HepG2 (cell line): ENCODE data around the gene PFDN2. TPM values are rescaled to one million over a fixed set of nuclear protein-coding genes. Genes with fewer than 3 reads are reported as not detected.

Source experiments
- BCL3 ChIP-seq: sonication (generic); formaldehyde crosslinking; IDR thresholded peaks from 2 replicates; pipeline ENCODE4 v1.5.1; 2020; ENCODE audit warnings: mild to moderate bottlenecking, missing genetic modification reagents, moderate library complexity
- BHLHE40 ChIP-seq: IDR thresholded peaks from 2 replicates; pipeline ENCODE4 v1.6.1; 2011; ENCODE audit warnings: low read length, improper control_type of control experiment
- BORCS8-MEF2B ChIP-seq: sonication (generic); formaldehyde crosslinking; IDR thresholded peaks from 2 replicates; pipeline ENCODE4 v1.8.0; 2022; ENCODE audit warnings: mild to moderate bottlenecking, missing genetic modification reagents
- DMAP1 ChIP-seq: IDR thresholded peaks from 2 replicates; pipeline ENCODE4 v1.6.1; 2016
- HOXD1 ChIP-seq: sonication (generic); formaldehyde crosslinking; IDR thresholded peaks from 2 replicates; pipeline ENCODE4 v1.5.0; 2020; ENCODE audit warnings: missing genetic modification reagents
- ISX ChIP-seq: sonication (generic); formaldehyde crosslinking; conservative IDR thresholded peaks from 2 replicates; pipeline ENCODE4 v1.5.0; 2020; ENCODE audit warnings: missing genetic modification reagents
- KLF15 ChIP-seq: sonication (generic); formaldehyde crosslinking; IDR thresholded peaks from 2 replicates; pipeline ENCODE4 v1.8.1; 2023; ENCODE audit warnings: borderline replicate concordance, mild to moderate bottlenecking, inconsistent platforms, missing genetic modification reagents, mixed read lengths
- MTERF4 ChIP-seq: sonication (generic); formaldehyde crosslinking; IDR thresholded peaks from 2 replicates; pipeline ENCODE4 v1.8.0; 2023; ENCODE audit warnings: mild to moderate bottlenecking, missing genetic modification reagents
- NR2F6 ChIP-seq, 2 experiments: IDR thresholded peaks; 2 replicates each; pipeline ENCODE4 v1.6.1; 2016; ENCODE audit warnings: antibody characterized with exemption in 1 of 2, mild to moderate bottlenecking in 1 of 2
- PHF8 ChIP-seq: sonication (generic); formaldehyde crosslinking; IDR thresholded peaks from 2 replicates; pipeline ENCODE4 v1.5.0; 2020; ENCODE audit warnings: missing genetic modification reagents
- SIN3B ChIP-seq: fragments of 150-350 bp; IDR thresholded peaks from 2 replicates; pipeline ENCODE4 v1.6.1; 2014; ENCODE audit warnings: low read length
- TFDP2 ChIP-seq: sonication (generic); formaldehyde crosslinking; IDR thresholded peaks from 2 replicates; pipeline ENCODE4 v1.4.0; 2020; ENCODE audit warnings: missing genetic modification reagents
- TGIF2 ChIP-seq: IDR thresholded peaks from 2 replicates; pipeline ENCODE4 v1.6.1; 2016; ENCODE audit warnings: control low read depth, missing compliant biosample characterization
- ZHX1 ChIP-seq: sonication (generic); formaldehyde crosslinking; IDR thresholded peaks from 2 replicates; pipeline ENCODE4 v1.8.1; 2022; ENCODE audit warnings: low read depth, mild to moderate bottlenecking, missing genetic modification reagents
- ZNF224 ChIP-seq: sonication (generic); formaldehyde crosslinking; IDR thresholded peaks from 2 replicates; pipeline ENCODE4 v1.5.0; 2020; ENCODE audit warnings: mild to moderate bottlenecking, missing genetic modification reagents
- ZNF292 ChIP-seq: sonication (generic); formaldehyde crosslinking; IDR thresholded peaks from 2 replicates; pipeline ENCODE4 v1.8.1; 2022; ENCODE audit warnings: mild to moderate bottlenecking, low read depth, missing genetic modification reagents, borderline replicate concordance
- ZNF382 ChIP-seq: sonication (generic); formaldehyde crosslinking; IDR thresholded peaks from 2 replicates; pipeline ENCODE4 v1.5.0; 2020; ENCODE audit warnings: missing genetic modification reagents, mild to moderate bottlenecking, borderline replicate concordance
- ZNF574 ChIP-seq: sonication (generic); formaldehyde crosslinking; IDR thresholded peaks from 2 replicates; pipeline ENCODE4 v1.4.0; 2020; ENCODE audit warnings: missing genetic modification reagents
- ZNF614 ChIP-seq: IDR thresholded peaks from 2 replicates; pipeline ENCODE4 v1.6.1; 2018; ENCODE audit warnings: missing biosample characterization, missing genetic modification reagents, inconsistent platforms, borderline replicate concordance
- ZNF747 ChIP-seq: sonication (generic); formaldehyde crosslinking; IDR thresholded peaks from 2 replicates; pipeline ENCODE4 v1.8.1; 2023; ENCODE audit warnings: missing genetic modification reagents, mild to moderate bottlenecking, borderline replicate concordance
- ZNF788 ChIP-seq: sonication (generic); formaldehyde crosslinking; IDR thresholded peaks from 2 replicates; pipeline ENCODE4 v1.5.0; 2020; ENCODE audit warnings: mild to moderate bottlenecking, missing genetic modification reagents, borderline replicate concordance
- polyA plus RNA-seq, 8 experiments: library from polyadenylated mRNA; depleted of rRNA in 3 of 8; stranded (reverse) in 7 of 8; unstranded in 1 of 8; fragments of >200 nt; fragmentation: Illumina TruSeq in 4 of 8; extraction: Trizol in 4 of 8; gene quantifications; 2 replicates each; pipeline versions ENCODE4 v1.2.1 to v1.2.3, GENCODE V29; 2011 to 2016; ENCODE audit warnings: low read depth in 4 of 8, missing spikeins in 1 of 8, mixed read lengths in 1 of 8; ENCODE audit not compliant: insufficient read depth in 1 of 8
- total RNA-seq, 5 experiments: library from RNA; depleted of rRNA; stranded (reverse); fragments of >200 nt; fragmentation: Illumina TruSeq; extraction: Trizol; gene quantifications; 2 replicates each; pipeline ENCODE4 v1.2.3, GENCODE V29; 2016; ENCODE audit warnings: low read depth in 1 of 5

The PFDN2 gene
- total and polyA plus RNA-seq, 2 of the 13 experiments (the other 11 are each of a cell fraction or from before 2014, with no cell fraction given) = 62.6 to 63.6 TPM

GRCh38 chr1:161153682-161154337 is 36.0 kb upstream of the PFDN2 start, which contains the start of gene UFC1 (continued):
- TF ChIP-seq MTERF4 (CRISPR knock-in tag) (no peak; the same call in 1 of the 2 replicates), ZNF382 (CRISPR knock-in tag) (no peak), ZNF224 (CRISPR knock-in tag) (no peak), BORCS8-MEF2B (peak; percentile 74; the same call in 1 of the 2 replicates), ZNF292 (CRISPR knock-in tag) (no peak), NR2F6 (IDR thresholded peaks at IDR 0.05) (no peak), NR2F6 (CRISPR knock-in tag; IDR thresholded peaks at IDR 0.05) (no peak), ZNF788 (0 out of 2 replicates have a peak, but pooled peaks have one; percentile 57), HOXD1 (CRISPR knock-in tag) (peak; percentile 51; the same call in 1 of the 2 replicates), SIN3B (peak; percentile 52; the same call in 1 of the 2 replicates), DMAP1 (CRISPR knock-in tag) (peak; percentile 95; the same call in 1 of the 2 replicates), BCL3 (CRISPR knock-in tag) (no peak; the same call in 1 of the 2 replicates), ZHX1 (peak; percentile 77), KLF15 (no peak), ZNF574 (peak; percentile 87), ZNF614 (CRISPR knock-in tag) (peak; percentile 28; the same call in 1 of the 2 replicates), TGIF2 (peak; percentile 75; the same call in 1 of the 2 replicates), BHLHE40 (no peak), TFDP2 (peak; percentile 61), PHF8 (peak; percentile 87), ZNF747 (CRISPR knock-in tag) (peak; percentile 48; the same call in 1 of the 2 replicates), ISX (no peak)
